Measurements from ENCODE around the gene C20orf144.

The C20orf144 gene

DNA sequence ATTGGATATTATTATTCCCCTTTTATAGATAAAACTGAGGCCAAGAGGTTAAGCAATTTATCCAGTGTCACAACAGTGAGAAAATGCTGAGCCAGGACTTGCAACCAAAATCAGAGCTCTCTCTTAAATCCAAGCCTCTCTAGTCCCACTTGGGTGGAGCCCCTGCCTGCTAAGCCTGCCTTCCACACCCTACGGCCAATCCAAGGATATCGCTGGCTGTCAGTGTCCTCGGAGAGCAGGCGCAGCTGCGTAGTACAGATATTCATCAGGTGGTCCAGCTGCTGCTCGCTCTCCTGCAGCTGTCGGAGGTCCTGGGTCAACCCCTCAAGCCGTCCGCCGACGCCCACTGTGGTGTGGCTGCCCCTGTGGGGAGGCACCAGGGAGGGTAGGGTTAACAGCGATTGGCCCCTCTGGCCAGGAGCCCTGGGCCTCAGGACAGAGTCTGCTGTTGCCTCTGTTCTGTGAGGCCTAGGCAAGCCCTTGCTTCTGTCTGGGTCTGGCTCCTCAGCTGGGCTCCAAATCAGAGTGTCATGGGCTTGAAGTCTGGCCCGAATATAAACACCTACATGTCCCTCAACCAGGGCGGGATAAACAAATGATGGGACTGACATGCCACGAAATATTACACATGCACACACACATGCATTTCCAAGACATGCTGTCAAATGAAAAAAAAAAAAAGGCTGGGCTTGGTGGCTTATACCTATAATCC lies 16.0 kb downstream of the C20orf144 start:
- DNase-seq = no peak

DNA sequence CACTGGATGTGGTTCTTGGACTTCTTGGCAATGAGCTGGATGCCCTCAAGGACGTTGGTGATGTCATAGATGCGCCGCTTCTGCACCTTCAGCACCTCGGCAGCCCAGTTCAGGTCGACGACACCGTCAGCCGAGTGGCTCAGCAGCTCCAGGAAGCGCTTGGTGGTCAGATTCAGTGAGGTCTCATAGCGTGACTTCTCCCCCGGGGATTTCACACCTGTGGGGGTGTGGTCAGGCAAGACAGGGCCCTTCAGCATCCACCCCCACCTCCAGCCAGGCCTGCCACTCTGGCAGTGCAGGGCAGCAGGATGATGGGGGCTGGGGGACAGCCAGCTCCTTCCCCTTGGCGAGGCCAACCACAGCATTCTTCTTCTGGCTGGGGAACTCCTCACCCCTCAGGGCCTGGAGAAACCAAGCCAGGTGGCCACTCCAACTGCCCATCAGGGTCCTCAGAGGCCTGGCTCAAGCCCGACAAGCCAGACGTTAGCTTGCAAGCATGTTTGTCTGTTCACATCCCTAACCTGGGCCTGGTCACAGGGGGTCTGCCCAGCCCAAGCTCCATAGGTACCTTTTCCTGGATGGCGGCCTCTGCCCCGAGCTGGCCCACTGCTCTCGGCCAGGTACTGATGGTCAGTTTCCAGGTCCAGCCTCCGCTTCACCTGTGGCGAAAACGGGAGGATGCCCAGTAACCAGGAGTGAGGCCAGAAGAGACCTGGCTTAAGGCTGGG lies 17.8 kb downstream of the C20orf144 start:
- DNase-seq = no peak

DNA sequence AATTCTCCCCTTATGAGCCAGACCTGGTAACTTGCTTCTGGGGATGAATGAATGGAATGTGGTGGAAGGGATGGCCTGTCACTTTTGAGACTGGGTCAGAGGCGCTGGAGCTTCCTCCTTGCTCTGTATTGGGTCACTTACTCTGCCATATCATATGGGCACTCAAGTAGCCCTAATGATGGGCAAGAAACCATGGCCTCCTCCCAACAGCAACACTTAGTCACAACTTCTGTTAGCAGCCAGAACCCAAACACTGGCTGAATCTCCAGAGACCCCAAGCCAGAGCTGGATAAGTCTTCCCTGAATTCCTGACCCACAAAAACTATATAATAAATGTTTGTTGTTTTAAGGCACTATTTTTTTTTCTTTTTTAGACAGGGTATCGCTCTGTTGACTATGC lies 18.6 kb downstream of the C20orf144 start:
- no peak for DNase-seq

DNA sequence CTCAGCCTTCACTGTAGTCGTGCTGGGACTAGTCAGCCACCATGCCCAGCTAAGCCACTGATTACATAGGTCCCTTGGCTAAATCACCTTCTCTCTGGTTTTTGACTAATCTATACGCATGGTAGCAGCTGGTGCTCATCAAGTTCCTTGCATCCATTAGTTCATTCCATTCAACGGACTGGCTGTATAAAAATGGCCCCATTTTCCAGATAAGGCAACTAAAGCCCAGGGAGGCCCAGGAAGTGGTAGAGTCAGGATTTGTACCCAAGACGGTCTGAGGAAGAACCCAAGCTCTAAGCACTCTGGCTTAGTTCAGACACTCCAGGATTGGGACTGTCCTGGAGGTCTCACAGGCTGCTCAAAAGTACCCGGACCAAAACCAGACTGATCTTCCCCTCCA lies 19.2 kb downstream of the C20orf144 start:
- DNase-seq = no peak

DNA sequence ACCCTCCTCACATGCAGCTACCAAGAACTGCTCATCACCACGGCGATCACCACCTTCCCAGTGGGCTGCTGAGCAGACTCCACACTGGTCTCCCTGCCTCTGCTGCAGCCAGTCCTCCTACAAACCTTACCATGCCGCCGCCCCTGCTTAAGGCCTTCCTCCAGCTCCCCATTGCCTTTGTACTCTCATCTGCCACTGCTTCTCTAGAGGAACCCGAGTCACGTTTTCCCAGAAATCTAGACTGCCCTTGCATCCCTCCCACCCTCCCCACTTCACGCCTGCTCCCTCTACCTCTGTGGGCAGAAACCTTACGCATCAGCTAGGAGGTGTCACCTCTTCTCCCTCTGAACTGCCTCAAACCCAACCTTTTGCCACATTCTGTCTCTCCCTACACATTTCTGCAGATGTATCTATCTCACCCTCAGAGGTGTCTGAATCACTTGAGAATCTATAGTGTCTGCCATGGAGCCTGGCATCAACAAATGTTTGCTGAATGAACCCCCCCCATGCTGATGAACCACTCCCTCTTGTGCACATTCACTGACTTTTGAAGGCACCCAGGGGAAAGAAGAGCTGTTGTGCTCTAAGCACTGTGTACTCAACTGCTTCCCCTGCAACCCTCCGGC lies 19.7 kb downstream of the C20orf144 start:
- DNase-seq = no peak

DNA sequence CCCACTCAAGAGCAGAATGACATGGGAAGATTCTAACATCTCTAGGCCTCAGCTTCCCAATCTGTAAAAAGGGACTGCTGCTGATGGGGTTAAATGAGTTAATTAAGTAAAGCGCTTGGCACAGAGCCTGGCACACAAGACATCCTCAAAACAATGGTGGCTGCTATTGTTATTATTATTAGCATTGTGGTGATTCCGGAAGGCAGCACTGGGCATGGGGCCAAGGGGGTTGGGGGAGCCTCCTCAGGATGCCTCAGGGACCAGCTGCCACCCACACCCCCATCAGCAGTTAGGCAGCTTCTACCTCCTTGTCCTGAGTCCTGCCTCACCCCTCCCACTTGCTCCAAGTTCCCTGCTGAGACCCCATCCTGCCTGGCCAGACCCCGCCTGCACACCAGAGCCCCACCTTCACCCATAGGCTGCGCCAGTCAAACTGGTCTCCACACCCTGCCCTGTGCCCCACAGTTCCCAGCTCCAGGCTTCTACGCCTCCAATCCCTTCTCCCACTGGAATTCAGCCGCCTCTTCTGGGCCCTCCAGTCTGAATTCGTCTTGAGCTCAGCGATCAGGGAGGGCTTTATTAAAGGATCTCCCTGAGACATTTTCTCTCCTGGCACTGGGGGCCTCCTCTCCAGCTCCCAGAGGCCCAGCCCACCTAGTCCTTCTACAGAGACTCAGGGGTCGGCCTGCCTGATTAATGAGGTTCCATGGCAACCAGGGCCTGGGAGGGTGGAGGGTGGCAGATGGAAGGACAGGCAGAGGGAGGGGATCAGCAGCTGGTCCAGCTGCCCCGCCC lies 22.6 kb downstream of the C20orf144 start:
- no peak for DNase-seq

DNA sequence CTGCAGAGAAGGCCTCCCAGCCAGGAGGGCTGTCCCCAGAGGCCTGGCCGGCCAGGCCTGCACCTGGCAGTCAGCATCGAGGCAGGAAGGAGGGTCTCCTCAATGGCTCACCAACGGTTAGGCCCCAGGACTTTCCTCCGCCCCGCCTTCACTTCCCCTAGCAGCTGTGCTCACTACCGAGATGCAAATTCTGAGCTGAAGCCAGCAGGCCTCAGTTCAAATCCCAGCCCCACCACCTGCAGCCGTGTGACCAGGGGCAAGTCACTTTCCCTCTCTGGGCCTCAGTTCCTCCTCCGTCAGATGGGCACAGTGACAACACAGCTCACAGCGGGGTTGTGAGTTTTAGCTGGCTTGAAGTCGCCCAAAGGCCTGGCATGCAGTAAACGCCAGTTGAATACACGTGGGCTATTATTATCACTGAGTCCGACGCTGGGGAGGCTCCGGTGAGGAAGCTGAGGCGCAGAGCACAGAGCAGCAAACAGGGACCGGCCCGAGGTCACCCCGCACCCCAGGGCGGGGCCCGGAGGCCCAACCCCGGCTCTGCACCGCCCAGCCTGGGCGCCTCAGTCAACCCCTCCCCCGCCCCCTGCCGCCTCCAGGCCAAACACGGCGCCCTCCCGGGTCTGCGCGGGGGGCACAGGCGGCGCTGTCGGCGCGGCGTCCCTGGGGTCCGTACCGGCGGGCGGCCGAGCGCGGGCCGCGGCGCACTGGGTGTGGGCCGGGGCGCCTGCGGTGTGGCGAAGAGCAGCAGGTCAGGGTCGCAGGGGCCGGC lies 23.4 kb downstream of the C20orf144 start:
- no peak for DNase-seq

DNA sequence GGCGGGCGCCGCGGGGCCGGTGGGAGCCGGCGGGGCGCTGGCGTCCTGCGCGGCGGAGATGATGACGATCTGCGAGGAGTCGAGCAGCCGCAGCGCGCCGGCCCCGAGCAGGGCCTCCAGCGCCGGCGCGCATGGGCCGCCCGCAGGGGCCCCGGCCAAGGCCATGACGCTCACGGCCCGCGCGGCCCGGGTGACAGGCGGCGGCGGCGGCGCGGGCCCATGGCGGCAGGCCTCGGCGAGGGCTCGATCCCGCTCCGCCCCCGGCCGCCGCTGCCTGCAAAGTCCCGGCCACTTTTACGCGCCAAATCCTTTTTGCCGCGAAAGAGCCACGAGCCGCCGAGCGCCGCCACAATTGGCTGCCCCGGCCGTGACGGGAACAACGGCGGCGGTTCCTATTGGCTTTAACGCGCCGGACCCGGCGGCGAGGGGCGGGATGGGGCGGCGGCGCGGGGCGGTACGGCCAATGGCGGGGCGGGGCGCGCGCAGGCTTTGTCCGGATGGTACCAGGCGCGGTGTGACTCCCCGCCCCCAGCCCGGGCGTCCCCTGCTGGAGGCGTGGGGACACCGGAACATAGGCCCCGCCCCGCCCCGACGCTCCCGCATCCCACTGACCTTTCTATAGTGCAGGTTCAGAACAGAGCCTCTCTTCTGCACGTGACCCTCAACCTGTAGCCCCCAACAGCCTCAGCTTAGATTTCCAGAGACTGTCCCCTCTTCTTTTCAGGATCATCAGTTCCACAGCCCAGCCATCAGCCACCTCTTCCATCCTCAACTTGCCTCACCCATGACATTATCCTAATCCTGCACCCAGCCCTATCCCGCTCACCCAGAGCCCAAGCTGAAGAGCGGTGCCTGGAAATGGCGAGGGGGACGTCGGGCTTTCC lies 24.2 kb downstream of the C20orf144 start, which contains the start of gene E2F1:
TSS of gene E2F1 (minus strand) at position 286 of the 884 bp plus-strand sequence. CDS start at position 165, 121 bp downstream.
- DNase-seq = peak; percentile 74

DNA sequence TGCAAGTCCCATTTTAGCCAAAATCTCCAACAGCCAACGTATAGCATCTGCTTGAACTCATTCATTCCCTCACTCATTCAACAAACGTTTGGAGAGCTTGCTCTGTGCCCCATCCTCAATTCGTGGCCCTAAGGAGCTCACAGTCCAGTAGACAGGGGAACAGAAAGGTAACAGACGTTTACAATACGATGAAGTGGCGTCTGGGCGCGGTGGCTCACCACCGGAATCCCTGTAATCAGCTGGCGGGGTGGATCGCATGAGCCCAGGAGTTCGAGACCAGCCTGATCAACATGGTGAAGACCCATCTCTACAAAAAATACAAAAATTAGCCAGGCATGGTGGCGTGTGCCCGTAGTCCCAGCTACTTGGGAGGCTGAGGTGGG lies 24.8 kb downstream of the C20orf144 start:
- no peak for DNase-seq

DNA sequence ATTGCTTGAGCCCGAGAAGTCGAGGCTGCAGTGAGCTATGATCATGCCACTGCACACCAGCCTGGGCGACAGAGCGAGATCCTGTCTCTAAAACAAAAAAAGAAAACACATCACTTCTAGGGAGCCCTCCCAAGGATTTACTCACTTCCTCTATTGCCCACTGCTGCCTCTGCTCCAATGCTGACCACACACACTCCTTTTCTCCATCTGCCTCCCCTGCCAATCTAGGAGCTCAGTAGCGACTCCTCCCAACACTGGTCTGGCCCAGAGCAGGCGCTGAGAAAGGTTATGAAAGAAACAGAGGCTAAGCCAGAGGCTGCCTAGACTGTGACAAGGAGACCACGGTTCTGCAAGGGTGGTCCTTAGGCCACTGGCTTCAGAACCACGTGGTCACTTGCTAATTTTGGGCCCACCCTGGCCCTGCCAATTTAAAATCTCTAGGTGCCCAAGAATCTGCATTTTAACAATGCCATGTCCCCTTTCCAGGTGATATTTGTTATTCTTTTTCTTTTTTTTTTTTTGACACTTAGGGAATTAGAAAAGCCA lies 25.3 kb downstream of the C20orf144 start:
- no peak for DNase-seq

DNA sequence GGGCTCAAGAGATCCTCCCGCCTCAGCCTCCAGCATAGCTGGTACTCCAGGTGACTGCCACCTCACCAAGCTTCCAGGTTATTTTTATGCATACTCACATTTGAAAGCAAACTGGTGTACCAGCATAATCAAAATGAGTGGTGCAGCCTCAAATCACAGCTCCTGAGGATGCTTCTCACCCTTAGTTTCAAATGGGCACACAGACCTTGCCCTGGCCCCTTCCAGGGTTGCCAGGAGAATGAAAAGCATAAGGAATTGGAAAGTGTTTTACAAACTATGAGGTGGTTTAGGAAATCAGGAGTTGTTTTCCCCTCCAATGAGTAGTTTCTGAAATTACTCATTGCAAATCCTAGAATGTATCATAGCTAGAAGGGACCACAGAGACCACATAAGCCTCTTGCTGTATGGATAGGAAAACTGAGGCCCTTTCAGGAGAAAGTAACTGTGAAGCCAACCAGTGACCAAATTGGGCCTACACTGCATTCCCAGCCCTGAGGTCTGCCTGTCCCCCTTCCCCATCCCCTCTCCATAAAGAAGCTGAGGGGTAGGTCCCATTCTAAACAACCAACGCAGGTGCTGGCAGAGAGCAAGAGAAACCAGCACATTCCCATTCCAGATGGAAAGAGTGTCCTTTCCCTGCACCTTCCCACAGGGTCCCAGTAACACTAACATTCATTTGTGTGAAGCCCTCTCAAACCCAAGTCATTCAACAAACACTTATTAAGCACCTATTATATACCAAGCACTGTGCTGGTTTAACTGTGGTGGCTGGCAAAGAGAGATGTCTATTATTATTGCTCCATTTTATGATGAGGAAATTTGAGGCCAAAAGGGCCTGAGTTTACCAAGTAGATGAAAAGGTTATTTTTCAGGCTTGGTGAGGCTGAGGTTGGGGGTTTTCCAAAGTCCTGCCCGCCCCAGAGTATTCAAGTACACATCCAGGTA lies 26.1 kb downstream of the C20orf144 start:
- no peak for DNase-seq

DNA sequence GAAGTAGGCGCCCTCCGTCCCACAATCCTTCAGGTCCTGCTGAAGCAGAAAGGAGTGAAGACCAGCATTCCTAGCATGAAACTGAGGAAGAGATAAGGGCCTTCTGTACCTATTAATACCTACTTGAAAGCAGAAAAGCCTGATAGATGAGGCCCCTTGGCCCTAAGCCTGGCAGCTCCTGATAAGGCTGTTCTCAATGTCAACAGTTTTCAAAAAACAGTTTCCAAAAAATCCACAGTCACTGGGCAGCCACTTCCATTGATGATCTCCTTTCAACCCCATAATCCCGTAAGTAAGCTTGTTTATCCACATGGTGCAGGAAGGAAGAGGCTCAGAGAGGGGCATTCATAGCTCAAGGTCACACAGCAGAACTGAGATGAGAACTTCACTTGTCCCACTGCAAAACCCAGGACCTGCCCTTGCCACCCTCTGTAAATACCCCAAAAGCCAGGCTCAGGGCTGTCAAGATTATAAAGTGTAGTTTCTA lies 26.9 kb downstream of the C20orf144 start:
- no peak for DNase-seq

DNA sequence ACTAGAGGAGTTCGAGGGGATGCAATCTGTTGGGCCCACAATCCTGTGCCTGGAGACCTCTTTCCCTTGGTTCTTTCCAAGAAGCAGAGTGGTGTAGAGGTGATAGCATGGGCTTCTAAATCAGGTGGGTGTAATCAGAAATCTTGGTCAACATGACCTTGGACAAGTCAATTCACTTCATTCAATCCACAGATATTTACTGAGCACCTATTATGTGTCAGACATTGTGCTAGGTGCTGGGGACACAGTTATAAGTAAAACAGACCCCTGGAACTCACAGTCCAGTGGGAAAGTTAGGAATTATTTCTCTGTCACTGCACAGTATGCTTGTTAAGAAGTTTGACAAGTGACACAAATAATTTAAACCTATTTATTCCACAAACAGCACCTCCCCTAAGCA lies 27.4 kb downstream of the C20orf144 start:
- no peak for DNase-seq

DNA sequence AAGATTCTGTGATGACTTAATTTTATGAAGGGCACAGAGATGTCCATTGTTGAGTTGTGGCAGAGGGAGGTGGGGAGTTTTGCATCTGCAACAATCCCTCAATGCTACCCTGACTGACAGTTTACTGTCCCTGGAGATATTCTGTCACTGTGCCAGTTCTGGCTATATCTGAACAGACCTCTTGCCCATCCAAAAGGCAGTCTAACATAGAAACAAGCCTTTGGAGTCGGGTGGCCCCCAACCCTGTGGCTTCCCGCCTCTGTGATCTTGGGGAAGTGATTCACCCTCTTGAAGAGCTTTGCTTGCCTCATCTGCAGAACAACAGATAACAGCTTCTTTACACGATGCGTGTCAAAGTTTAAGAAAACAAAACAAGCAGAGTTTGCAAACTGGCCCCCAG lies 27.8 kb downstream of the C20orf144 start:
- no peak for DNase-seq

DNA sequence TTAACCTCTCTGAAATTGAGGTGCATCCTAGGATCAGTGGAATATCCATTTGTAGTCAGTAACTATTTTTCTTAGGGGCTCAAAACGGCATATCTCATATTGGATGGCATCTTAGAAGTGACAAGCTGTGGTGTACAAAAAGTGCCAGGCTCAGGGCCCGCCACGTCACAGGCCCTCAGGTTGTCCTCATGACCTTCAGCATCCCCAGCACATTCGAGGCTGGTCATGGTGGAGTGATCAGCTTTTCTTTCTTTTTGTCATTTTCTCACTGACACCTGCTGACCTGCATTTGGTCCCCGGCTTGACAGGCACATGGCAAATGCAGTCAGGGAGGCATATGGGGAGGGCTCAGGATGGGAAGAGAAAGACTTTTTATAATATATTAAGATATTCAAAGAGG lies 31.2 kb downstream of the C20orf144 start:
- DNase-seq = no peak

DNA sequence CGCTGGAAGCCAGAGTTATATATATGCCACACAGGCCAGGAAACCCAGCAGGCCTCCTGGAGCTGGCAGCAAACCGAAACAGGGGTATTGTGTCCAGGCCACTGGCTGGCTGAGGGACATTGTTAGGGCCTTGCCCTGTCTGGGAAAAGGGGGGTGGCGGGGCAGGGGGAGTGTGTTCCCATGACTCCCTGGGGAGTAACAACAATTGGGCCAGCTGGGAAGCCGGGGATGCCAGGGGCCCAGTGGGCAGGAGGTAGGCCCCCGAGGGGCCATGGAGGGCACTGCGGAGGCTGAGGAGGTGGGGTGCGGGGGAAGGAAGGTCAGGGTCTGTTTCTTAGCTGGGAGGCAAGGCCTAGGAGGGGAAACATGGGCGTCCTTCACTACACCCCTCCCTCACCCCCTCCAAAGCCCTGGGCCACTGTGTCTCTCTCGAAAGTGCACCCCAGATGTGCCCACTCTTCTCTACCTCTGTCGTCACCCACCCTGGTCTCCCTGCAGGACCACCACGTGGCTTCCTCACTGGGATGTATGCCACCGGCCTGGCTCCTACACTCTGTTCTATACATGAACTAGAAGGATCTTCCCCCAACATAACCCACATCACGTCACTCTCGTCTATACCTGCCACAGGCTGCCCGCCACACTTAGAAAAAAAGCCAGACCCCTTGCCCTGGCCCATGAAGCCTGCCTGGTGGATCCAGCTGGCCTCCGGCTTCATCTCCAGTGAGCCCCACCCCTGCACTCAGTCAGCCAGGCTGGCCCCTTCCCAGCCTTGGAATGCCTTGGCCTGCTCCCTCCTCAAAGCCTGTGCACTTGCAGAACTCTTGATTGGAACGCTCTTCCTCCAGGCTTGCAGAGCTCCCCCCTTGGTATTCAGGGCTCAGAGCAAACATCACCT lies 31.9 kb downstream of the C20orf144 start:
- DNase-seq = no peak

DNA sequence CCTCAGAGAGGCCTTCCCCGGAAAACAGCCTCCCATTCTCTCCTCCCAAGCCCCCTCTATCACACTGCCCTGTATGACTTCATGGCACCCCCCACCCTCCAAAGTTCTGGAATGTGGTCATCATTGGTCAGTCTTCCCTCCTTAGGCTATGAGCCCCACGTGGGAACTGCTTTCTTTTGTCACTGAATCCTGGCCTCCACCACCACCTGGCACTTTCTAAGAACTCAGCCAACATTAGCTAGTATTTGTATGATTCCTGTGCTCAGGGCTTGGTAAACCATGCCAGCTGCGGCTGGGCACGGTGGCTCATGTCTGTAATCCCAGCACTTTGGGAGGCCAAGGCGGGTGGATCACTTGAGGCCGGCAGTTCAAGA lies 32.5 kb downstream of the C20orf144 start:
- no peak for DNase-seq

DNA sequence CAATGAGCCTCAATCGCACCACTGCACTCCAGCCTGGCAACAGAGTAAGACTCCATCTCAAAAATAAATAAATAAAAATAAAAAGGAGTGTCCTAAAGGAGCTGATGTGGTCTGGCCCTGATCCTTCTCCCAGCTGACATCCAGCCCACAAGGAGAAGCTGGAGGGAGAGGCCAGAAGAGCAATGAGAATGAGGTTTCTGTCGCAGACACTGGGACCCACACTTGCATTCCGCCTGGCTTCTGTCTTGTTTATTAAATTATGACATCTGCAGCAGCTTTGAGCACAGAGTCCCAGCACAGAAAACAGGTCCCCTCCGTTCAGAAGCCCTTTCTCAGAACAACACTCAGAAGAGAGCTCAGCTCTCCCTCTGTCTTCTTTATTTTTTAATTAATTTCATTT lies 34.3 kb downstream of the C20orf144 start:
- no peak for DNase-seq

DNA sequence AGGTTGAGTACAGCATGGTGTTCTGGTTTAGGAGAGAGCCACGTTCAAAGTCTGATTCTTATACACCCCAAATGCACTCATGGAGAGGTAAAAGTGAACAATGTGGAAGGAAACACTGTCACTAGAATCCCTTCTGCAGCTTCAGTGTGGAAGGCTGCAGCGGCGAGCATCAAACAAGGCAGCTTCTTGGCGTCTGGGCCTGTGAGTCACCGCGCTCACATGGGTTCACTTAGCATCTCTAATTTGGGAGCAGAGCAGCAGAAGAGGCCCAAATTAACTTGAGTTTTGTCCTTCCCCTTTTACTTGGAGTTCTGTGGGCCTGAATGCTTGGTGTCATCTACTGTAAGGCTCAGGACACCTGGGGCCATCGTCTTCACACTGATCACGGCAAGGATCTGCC lies 35.0 kb downstream of the C20orf144 start:
- DNase-seq = no peak

Data from NCI-H1436 treated with DMSO at 0.1 percent for 48 hours (cell line).